Vagina (tissue), 2 donors: ENCODE results near the gene MT1G.

Experiments used
- POLR2A ChIP-seq, 2 donors: fragments of 450-650 bp; IDR thresholded peaks; one replicate each; pipeline ENCODE4 v1.6.1; 2017; ENCODE audit warnings: antibody characterized with exemption in 2 of 2, mild to moderate bottlenecking in 2 of 2, moderate library complexity in 2 of 2
- POLR2AphosphoS5 ChIP-seq, 2 donors: sonication (generic); formaldehyde crosslinking; IDR thresholded peaks; one replicate each; pipeline ENCODE4 v1.9.0; 2017; ENCODE audit warnings: antibody characterized with exemption in 2 of 2, mild to moderate bottlenecking in 2 of 2, low read depth in 1 of 2; ENCODE audit not compliant: insufficient read depth in 1 of 2
- TF ChIP-seq, protein P1 (sequence below), 3 experiments: fragments of 450-650 bp in 2 of 3; fragments of 200-600 bp in 1 of 3; sonication (generic) in 1 of 3; IDR thresholded peaks; one replicate each; pipeline ENCODE4 v1.5.1; 2017 to 2019; ENCODE audit warnings: antibody characterized with exemption in 3 of 3, mild to moderate bottlenecking in 2 of 3, moderate library complexity in 2 of 3

DNA sequence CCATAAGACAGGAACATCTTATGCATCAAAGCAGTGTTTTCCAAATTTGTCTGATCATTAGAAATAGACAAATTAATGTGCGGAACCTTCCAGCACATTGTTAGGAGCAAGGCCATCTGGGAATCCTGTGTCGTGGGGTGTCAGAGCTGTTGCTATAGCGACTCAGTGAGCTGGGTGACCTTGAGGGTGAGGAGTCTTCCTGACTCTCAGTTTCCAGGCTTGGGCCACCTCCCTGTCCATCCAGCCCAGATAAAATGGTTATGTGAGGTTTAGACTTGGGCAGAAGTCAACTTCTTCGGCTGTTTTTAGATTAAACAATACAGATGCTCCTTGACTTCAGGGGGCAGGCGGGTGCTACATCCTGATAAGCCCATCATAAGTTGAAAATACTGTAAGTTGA lies 35.0 kb upstream of the MT1G start:
- TF ChIP-seq, protein P1, sequence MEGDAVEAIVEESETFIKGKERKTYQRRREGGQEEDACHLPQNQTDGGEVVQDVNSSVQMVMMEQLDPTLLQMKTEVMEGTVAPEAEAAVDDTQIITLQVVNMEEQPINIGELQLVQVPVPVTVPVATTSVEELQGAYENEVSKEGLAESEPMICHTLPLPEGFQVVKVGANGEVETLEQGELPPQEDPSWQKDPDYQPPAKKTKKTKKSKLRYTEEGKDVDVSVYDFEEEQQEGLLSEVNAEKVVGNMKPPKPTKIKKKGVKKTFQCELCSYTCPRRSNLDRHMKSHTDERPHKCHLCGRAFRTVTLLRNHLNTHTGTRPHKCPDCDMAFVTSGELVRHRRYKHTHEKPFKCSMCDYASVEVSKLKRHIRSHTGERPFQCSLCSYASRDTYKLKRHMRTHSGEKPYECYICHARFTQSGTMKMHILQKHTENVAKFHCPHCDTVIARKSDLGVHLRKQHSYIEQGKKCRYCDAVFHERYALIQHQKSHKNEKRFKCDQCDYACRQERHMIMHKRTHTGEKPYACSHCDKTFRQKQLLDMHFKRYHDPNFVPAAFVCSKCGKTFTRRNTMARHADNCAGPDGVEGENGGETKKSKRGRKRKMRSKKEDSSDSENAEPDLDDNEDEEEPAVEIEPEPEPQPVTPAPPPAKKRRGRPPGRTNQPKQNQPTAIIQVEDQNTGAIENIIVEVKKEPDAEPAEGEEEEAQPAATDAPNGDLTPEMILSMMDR (IDR thresholded peaks at IDR 0.05), result no peak
- TF ChIP-seq POLR2A (IDR thresholded peaks at IDR 0.05), result no peak
- no peak for TF ChIP-seq POLR2AphosphoS5 (IDR thresholded peaks at IDR 0.05; ENCODE audit: insufficient read depth in 1 of 2, low read depth in 1 of 2)
